NCI-H2196 treated with DMSO at 0.1 percent for 48 hours (cell line): ENCODE measurements around the gene MYOM3.

Experiments
- DNase-seq: peaks from one replicate; lab custom pipeline; 2025; ENCODE audit not compliant: unreplicated experiment; lab: John Stamatoyannopoulos, UW

MYOM3 gene

DNA sequence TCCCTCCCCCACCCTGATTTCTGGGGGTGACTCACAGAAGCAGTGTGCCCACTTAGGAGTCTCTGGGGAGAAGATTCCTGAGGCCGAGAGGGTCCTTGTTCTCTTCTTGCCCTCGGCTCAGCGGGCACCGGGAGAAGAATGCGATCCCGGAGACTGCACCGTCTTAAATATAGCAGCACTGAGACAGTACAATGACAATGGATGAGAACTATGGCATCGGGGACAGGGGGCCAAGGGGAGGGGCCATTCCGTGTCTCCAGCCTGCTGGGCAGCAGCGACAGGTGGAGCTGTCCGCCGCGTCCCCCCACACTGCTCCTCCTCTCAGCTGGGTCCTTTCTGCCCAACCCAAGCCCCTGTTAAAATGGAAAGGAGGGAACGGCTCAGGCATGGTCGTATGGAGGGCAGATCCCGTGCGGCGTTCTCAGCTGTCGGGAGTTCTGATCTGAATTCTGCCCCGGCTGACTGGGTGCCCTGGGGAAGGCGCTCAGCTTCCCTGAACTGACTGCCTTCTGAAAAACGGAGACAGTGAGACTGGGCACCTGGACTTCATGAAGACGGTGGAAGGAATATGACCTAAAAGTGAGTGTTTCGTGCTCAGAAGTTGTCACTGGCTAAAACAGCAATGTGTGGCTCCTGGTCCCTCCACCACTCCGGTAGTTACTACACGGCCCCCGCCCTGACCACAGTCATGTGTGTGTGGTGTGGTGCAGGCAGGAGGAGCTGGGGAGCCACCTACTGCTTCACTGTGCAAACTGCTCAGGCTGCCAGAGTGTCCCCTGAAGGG is at the start of gene MYOM3:
Gene MYOM3, minus strand, starts transcription at position 140 of the 784 bp plus-strand sequence. CDS start 3,499 bp downstream, outside the sequence.
- no peak for DNase-seq

DNA sequence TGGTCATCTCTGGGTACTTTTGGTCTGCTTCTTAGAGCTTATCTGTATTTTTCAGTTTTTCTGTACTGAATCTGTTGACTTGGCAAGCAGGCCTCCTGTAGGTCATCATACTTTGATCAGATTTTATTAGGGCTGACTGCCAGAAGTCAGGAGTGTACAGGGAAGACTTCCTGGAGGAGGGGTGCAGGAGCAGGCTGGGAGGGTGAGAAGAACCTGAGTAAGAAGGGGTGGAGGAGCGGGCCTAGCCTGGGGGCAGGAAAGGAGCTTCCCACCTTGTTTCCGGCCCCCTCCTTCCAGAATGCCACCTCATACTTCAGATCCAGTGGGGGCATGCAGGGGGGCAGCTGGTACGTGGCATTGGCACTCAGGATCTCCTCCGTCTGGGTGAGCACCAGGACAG is 49.3 kb upstream of the MYOM3 start:
- DNase-seq, result no peak

DNA sequence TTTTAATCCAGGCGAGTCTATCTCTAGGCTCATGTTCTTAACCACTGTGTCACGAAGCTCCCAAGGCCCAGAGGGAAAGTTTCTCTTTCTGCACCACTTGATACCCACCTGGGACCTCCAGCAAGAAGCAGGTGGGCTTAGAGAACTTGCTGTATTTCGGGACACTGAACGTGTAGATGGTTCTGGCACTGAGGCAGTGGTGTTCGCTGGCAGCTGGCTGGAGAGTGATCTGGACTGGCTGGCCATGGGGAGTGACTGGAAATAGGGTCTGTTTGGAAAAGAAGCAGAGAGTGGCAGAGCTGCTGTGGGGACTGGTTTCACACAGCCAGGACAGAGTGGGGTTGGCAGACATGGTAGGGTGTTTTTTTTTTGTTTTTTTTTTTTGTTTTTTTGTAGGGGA is 47.4 kb upstream of the MYOM3 start:
- no peak for DNase-seq

DNA sequence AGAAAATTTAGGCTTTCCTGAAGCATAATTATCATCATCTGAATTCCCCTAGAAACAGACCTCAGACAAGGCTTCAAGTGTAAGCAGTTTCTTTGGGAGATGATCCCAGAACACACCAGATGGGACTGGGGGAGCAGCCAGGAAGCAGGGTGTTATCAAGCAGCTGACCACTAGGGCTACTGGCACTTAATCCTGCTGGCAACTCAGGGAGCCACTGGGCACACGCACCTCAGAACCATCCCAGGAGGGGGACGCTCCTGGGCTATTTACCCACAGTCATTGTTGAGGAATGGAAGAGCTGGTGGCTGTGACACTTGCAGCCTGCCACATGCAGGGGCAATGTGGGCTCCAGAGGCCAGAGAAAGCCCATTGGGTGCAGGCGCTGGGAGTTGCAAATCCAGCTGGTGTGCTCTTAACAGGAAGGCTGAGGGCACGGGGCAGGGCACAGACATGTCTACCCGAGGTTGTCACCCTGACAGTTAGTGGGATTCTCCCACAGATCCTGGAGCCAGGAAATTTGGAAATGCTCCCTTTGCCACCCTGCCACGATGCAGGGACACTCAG is 46.1 kb upstream of the MYOM3 start:
- DNase-seq, result no peak

DNA sequence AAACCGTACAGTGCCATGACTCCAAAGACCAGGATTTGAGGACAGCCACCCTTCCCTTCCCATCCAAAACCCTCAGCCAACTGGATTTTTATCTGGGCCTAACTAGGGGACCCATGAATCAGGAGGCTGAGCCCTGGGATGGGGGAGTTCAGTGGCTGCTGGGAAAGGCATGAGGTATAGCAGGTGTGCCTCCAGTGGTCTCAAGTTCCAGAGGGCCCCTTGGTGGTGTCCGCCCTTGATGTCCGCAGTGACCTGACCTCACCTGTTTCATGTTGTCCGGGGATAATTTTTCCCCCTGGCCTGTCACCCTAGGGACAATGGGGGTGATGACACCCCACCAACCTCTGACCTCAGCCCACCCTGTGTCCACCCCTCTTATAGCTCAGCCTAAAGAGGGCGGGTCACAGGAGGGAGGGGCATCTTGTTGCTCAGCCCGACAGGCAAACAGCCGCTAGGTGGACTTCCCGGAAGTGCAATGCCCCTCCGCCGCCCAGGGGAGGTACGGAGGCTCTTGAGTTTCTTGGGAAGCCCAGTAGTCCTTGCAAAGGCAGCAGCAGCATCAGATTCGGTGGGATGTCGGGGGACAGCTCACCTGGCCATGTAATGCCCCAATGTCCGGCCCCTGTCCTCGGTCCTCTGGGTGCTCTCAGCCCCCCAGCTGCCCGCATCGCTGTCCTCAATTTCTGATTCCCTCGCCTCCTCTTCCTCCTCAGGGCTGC is 44.8 kb upstream of the MYOM3 start:
- DNase-seq, result no peak

GRCh38 chr1:24155011-24155782 is 43.3 kb upstream of the MYOM3 start:
- peak; percentile 50 for DNase-seq

GRCh38 chr1:24154215-24154614 is 42.3 kb upstream of the MYOM3 start:
- no peak for DNase-seq

GRCh38 chr1:24152631-24153494 is 40.9 kb upstream of the MYOM3 start:
- DNase-seq, result no peak

DNA sequence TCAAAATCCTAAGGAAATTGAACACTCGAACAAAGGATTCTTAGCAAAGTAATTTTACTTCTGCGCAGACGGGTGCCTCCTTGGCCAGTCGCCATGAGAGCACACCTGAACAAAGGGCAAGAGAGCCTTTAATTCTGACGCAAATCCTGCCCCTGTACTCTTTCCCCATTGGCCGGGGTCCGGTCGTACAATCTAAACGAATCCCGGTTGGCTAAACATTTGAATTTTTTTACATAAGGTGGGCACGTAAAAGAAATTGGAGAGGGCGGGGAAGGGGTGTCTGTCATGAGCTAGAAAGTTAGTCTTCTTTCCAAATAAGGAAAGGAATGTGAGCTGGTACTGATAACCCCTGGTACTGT is 39.2 kb upstream of the MYOM3 start:
- peak; percentile 41 for DNase-seq

DNA sequence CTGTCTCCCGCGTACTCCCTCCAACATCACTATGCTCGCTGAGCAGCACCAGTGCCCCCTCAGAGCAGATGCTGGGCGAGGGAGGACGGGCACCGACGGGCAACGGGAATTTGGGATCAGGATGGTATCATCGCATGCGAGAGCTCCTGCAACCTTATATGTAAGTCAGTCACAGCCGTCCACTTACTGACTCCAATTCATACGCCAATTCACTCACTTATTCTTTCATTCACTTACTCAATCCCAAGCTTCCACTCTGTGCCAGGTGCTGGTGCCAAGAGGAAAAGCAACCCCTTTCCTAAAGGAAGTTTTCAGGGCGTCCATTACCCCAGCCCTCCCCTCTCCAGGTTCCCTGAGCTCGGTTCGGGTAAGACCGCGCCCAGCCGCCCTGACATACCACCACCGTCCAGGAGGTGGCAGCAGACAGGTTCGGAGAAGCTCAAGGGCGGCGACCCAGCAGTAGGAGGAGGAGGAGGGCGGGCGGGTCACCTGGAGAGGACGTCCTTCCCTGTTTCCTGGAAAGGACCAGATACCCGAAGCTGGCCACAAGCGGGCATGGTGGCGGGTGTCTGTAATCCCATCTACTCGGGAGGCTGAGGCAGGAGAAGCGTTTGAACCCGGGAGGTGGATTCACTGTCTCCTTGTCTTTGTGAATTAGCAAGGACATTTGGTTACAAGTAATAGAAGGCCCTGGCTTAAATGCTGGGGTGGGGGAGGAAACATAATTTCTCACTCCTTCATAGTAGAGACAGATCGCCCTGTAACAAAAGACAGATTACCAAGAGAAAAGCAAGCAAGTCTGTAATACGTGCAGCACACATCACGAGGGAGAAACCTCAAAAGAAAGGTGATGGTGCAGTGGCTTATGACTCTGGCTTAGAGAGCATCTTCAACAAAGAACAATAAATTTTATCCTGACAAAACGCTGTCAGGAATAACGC is 38.6 kb upstream of the MYOM3 start:
- DNase-seq, result peak; percentile 80

- DNase-seq, result no peak
Observed at GRCh38 chr1:24149866-24150233, 37.9 kb upstream of the MYOM3 start.

DNA sequence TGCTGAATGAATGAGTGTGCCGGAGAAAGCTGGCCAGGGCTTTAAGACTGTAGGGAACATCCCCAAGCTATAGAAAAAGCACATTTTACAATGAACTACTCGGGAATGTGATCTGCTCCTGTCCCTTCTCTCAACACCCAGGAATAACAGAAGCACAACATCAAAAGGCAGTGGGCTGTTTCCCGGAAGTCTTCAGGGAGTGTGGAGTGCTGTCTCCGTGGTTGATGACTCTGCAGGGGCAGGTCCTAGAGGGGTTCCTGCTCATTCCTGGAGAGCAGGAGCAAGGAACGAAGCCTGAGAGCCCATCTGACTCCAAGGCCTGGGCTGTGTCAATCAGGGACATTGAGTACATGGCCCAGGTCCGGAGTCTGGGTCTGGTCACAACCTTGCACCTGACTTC is 35.9 kb upstream of the MYOM3 start:
- no peak for DNase-seq

- no peak for DNase-seq
Observed at GRCh38 chr1:24147194-24147593, 35.3 kb upstream of the MYOM3 start.

DNA sequence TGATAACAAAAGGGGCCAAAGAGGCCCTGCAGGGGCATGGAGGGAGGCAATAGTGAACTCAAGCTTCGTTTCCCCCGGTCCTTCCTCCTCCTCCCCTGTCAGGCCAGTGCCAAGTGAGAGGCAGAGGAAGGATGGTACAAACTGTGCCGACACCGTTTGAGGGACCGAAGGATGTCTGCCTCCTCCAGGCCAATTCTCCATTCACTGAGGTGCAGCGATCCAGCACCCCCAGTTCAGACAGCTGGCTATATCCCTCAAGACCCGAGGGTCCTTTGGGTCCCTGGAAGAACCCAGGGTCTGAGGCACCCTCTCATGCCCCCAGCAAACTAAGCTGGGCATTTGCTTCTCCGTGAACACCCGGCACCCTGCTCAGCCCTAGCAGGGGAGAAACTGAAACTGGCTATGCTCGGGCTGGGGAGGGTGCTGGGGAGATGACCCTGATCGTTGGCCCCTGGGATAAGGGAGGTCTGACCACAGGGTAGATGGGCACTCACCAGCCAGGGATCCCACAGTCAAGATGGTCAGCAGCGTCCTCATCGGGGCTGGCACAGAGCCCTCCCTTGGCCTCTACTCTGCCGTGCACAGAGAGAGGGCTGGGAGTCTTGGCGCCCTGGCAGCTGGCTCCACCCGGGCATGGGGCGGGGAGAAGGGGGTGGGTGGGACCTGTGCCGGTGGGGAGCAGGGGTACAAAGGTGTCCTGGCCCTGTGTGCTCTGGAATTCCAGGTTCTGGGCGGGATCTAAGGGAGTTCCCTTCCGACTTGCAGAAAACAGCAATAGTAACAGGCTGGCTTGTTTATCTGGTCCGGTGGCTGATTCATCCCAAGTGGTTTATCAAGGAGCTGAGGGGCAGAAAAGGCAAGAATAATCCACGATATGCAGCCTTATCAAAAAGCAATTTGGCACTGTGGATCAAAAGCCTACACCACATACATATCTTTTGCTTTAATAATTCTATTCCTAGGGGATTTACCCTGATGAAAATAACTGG is 30.9 kb upstream of the MYOM3 start, which contains the start of gene IL22RA1:
Gene IL22RA1, minus strand, starts transcription at position 595 of the 989 bp plus-strand sequence. Its CDS starts 58 bp downstream, at position 537.
- peak; percentile 5 for DNase-seq

GRCh38 chr1:24141311-24141997 is 29.5 kb upstream of the MYOM3 start:
- DNase-seq, result no peak

- no peak for DNase-seq
Observed at GRCh38 chr1:24140741-24141181, 28.8 kb upstream of the MYOM3 start.

DNA sequence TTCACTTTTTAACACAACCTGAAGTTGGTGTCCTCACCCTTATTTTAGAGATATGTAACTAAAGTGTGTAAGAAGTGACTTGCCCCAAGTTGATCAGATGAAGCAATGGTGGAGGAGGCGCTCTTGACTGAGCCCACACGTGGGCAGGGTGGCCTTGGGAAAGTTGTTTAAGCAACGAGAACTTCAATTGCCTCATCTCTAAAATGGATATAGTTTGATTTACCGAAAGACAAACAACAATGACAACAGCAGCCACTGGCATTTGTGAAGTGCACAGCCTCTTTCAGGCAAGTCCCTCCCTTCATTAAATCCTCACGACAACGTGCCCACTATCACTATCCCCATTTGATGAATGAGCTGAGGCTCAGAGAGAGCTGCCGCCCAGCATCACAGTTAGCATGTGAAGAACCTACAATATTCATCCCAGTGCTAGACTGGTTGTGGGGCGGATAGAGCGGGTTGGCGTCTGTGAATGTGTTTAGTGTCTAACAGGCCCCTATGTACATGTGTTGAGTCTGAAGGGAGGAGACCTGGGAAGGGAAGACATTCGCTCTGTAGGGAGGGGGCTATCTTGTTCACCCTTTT is 28.0 kb upstream of the MYOM3 start:
- no peak for DNase-seq
